Inferior parietal cortex (tissue), 1 donor: ENCODE measurements around the gene POU2F2.
"Not testable (repeated sequence)": the region's sequence is repeated elsewhere in the genome, so short reads cannot be mapped to it uniquely, and the experiment has no call there.

Source experiments
- DNase-seq: peaks from one replicate; pipeline ENCODE4 v3.0.0-alpha.2; 2016; ENCODE audit errors: extremely low spot score

POU2F2 gene

DNA sequence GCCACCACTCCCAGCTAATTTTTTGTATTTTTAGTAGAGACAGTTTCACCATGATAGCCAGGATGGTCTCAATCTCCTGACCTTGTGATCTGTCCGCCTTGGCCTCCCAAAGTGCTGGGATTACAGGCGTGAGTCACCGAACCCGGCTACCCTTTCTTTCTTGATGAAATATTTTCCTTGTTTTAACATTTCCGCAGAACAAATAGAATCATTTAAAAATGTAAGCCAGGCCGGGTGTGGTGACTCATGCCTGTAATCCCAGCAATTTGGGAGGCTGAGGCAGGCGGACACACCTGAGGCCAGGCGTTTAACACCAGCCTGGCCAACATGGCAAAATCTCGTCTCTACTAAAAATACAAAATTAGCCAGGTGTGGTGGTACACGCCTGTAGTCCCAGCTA lies 32.0 kb downstream of the POU2F2 start:
- not testable (repeated sequence) for DNase-seq

DNA sequence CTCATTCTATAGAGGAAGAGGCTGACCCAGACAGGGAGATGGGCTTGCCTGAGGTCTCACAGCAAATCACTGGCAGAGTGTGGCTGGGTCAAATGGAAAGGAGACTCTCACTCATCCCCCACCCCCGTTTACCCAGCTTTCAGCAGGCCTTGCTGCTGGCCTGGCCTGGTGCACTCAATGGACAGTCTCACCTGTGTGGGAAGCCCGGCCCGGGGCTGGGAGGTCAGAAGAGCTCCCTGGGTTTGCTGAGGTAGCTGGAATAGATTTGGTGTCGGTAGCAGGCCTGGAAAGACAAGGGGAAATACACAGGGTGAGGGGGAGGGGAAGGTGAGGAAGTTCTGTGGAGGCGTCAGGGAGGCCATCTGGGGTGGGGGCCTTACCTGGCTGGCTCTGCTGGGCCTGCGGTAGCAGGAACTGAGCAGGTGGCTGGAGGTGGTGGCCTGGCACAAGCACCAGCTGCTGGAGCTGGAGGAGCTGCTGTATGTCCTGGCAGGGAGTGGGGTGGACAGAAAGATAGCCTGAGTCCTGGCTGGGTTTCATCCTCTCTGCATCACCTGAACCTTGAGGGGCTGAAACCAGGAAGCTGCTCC lies 32.8 kb downstream of the POU2F2 start:
- DNase-seq, result no peak

DNA sequence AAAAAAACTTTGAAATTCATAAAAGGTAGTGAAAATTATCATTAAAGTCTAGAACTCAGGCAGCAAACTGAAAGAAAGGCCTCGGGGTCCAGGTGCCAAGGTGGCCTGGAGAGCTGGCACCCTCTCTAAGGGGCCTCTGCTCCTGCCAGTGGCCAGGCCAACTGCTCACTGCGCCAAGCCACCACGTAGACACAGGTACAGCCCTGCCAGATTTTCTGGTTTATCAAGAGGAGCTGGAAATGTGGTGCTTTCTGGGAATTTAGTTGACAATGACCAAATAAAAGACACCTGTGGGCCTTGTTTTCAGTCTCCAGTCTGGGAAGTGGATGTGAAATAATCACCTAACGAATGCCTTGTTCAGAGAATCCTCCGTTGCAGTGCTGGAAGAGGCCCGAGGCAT lies 33.5 kb downstream of the POU2F2 start:
- DNase-seq, result no peak

DNA sequence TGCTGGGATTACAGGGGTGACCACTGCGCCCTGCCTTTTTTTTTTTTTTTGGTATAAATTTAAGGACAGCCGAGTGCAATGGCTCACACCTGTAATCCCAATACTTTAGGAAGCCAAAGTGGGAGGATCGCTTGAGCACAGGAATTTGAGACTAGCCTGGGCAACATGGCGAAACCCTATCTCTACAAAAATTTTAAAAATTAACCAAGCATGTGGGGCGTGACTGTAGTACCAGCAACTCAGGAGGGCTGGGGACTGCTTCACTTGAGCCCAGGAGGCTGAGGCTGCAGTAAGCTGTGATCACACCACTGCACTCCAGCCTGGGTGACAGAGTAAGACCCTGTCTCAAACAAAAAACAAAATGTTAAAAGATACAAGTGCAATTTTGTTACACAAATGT lies 34.8 kb downstream of the POU2F2 start:
- no peak for DNase-seq

DNA sequence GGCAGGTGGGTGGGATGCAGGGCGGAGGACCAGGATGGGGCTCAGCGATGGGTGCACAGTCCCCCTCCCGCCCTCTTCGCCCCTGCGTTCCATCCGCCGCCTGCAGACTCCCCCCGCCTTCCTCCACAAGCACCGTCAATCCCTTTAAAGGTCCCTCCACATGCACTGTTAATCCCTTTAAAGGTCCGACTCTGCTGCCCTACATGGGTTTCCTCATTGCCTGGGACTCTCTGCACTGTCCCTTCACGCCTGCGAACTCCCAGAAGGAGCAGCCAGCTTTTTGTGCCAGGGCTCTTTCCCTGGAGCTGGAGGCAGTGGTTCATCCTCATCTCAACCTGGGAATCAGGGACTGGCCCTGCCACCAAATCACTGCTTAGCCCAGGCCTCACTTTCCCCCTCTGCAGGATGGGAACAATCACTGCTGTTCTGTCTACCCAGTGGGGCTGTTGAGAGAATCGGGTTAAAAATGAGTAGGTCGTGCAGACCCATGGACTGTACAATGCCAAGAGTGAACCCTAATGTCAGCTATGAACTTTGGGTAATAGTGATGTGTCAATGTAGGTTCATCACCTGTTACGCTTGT lies 35.9 kb downstream of the POU2F2 start:
- DNase-seq, result no peak

DNA sequence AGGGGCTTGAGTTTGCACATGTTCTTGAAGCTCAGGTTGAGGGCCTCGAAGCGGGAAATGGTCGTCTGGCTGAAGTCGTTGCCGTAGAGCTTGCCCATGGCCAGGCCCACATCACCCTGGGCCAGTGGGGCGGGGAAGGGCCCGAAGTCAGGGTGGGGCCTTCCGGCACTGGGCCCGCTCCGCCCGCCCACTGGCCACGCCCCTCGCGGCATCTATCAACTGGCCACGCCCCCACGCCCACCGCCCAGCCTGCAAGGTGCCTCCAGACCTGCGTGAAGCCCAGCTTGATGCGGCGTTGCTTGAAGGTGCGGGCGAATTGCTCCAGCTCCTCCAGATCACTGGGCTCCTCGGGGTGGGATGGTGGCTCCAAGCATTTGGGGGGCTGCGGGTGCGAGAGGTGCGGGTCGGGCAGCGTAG lies 36.4 kb downstream of the POU2F2 start:
- no peak for DNase-seq

DNA sequence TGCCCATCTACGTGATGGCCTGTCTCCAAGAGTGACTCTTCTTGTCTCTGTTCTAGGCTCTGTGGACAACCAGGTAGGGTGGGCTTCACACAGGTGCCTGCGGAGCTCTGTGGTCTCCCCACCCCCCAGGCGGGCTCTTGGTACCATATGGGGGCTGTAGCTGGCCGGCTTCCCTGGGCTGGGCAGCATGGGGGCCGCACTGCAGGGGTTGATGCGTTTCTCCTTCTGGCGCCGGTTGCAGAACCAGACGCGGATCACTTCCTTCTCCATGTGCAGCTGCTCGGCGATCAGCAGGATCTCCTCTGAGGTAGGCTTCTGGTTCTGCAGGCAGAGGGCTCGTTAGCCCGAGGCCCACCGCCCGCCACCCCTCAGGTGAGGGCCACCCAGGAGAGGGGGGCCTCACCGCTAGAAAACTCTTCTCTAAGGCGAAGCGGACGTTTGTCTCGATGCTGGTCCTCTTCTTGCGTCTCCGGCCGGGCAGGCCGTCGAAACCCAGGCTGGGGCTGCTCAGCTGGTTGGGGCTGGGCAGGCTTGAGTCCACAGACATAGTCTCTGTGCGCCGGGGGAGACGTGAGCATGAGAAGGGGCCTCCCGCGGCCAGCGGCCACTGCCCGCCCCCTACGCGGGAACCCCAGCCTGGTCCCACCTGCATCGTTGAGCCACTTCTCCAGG lies 37.0 kb downstream of the POU2F2 start:
- DNase-seq, result no peak

DNA sequence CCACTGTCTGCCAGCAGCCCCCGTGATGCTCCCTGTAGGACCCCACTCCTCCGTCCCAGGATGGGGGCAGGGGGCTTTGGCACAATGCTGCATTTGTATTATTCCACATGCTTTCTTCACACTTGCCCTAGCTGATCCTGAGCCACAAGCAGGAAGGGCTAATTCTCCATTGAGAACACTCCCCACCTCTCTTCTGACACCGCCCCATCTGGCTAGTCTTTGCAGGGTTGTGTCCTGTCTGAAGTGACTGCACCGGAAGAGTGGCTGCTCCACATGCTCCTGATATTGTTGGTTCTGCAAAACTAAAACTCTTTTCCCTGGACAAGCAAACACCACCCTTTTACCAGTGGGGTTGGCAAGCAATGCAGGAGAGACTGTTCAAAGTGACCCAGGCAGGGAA lies 38.3 kb downstream of the POU2F2 start:
- DNase-seq, result no peak

DNA sequence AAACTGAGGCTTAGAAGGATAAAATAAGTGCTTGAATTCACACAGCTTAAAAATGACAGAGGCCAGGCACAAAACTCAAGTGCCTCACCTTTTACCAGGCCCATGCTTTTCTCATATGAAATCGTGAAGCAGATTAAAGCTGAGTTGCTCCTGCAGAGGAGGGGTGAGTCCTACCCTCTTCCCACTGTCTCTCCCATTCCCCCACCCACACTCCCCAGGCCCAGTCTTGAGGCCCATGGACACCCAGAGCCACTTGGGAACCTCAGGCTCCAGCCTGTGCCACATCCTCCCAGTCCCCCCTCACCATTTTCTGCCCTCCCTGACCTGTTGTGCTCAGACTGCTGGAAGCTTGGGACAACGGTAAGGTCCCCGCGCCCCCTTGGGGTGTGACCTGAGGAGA lies 38.7 kb downstream of the POU2F2 start:
- no peak for DNase-seq

DNA sequence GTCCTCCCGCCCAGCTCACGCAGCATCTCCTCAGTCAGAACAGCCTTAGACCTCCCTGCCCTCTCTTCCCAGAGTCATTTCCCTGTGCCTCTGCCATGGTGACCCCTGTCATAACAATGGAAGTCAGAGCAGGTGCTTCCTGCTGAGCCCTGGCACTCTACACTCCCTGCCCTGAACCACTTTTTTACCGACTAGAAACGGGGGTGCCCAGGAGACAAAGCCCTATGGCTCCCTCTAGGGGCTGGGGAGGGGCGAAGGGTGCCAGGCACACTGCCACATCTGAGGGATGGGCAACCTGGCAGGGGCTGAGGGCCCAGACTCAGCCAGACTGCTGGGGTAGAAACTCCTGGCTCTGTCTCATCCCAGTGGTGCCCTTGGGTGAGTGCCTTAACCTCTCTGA lies 39.9 kb downstream of the POU2F2 start:
- no peak for DNase-seq

DNA sequence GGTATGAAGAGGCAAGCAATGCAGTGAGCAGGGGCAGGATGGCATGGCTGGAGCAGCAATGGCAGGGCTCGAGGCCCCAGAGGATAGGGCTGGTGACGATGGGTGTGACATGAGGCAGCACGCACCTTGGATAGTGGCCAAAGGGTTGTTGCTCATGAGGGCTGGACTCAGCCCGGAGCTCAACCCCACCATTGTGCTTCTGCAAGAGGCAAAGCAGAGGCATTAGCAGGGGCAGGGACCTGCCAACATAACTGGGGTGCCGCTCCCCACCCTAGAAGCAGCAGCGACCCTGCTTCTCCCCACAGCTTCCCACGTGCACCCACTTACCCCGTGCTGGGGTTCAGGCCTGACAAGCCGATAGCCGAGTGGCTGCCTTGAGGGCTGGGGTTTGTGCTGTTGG lies 40.5 kb downstream of the POU2F2 start:
- no peak for DNase-seq

DNA sequence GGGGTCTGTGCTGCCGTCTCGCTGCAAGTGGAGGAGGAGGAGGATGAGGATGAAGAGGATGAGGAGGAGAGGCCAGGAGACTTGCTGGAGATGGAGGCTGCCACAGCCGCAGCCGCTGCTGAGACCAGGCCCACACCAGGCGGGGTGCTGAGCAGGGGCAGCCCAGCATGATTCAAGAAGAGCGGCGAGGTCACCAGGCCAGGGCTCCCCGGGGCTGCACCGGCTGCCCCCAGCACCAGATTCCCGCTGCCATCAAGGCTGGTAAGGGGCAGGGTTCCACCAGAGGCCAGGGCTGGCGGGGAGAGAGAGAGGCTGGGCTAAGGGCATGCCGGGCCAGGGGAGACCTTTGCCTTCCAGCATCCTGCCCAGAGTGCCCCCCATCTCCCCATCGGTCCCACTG lies 40.9 kb downstream of the POU2F2 start:
- DNase-seq, result no peak

DNA sequence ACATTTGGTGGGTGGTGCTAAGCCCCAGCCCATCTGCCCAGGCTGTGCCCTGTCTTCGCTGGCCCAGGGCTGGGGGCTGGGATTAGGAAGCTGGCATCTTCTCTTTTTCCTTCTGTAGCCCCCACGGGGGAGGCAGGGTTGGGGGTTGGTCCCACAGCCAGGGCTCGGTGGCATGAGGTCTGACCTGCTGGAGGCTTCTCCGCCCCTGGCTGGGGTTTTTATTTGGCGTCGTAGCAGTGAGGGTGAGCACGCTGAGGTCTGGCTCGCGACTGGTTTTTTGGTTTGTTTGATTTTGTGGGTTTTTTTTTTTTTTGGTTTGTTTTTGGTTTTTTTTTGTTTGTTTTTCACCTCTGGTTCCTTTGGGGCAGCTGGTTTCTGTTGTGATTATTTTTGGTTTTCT lies 41.6 kb downstream of the POU2F2 start:
- DNase-seq, result no peak

DNA sequence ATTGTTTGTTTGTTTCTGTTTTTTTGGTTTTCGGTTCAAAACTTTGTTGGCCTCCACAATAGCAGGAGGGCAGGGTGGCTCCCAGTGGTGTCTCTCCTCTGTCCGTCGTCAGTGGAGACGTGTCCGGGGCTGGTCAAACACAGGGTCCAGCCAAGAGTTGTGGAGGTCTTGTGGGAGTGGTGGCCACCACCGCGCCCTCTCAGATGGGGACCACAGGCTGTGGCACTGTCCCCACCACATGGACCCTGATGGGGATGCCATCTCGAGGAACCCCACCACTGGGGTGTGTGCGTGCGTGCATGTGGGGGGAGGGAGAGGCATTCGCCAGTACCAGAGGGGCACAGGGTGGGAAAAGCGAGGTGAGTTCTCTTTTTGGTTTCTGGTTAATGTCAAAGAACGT lies 42.5 kb downstream of the POU2F2 start:
- no peak for DNase-seq

DNA sequence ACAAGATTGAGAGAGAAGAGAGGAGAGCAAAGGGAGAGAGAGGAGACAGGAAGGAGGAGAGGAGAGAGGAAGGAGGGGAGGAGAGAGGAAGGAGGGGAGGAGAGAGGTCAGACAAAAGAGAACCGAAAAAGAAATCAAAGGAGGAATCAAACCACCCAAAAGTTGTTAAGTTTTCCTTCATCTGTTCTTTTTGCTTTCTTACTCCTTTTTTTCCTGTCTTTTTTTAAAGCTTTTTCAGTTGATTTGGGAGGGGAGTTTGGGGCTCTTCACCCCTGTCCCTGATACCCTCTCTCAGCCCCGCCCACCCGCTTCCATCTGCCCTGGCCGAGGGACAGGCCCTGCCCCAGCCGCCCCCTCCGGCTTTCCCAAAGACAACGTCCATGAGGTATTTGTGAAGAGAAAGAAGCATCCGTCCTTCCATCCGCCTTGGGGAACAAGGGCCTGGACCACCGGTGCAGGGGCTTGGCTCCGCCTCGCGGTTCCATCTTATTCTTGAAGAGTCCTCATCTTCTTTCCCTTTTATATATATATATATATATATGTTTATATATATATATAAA lies 43.0 kb downstream of the POU2F2 start:
- no peak for DNase-seq

DNA sequence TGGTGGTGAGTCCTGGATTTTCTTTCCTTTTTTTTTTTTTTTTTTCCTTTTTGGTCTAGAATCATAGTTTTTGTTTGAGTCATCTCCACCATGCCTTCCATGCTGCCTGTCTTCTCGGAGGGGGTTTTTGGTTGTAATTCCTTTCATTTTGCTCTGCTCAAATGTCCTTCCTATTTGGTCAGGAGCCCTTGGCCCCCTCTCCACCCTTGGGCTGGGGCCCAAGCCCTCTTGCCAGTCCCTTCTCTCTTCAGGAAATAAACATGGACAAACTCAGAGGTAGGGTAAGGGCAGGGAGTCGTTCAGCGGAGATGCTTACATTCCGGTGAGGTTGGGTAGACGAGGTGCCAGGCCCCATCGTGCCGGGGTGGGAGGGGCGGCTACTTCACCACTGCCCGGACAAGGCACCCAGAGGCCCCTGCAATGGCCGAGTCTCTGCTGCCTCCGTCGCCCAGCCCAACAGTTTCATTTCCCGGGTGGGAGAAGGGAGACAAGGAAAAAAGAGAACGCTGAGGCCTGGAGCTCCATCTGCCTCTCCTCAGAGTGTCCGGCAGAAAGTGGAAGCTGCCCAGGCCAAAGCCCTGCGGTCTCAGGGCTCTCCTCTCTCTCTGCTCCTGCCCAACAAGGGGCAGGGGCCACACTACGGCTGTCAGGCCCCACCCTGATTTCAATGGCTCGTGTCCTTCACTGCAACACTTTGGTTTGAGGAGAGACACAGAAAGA lies 43.6 kb downstream of the POU2F2 start:
- DNase-seq, result no peak

DNA sequence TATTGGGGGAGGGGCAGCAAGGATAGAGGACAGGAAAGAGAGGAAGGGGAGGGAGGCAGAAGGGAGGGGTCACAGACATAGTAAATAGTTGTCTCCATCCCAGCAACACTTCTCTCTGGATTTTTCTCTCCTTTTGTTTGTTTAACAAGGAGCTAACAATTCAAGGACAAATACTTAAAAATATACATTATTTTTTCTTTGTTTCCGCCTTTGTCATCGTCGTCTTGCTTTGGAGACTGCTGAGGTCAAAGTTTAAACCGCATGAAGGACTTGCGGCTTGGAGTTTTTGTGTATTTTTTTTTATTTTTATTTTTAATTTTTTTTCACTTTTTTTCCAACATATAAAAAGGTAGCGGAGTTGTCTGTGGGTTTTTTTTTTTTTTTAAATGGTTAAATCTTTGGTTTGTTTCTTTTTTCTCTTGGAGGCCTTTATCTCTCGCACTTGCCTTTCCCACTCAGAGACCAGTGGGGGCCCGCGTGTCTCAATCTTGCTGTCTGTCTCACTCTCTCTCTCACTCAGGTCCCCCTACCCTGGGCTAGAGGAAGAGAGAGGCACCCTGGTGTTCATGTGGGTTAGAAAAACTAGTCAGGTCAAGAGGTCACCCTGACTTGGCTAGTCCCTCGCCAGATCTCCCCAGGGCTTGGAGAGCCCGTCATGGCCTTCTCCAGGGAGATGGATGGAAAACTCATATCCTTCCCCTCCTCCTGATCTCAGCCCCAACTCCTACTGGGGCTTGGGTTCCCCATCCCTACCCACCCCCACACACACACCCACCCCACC lies 45.3 kb downstream of the POU2F2 start:
- DNase-seq, result no peak

DNA sequence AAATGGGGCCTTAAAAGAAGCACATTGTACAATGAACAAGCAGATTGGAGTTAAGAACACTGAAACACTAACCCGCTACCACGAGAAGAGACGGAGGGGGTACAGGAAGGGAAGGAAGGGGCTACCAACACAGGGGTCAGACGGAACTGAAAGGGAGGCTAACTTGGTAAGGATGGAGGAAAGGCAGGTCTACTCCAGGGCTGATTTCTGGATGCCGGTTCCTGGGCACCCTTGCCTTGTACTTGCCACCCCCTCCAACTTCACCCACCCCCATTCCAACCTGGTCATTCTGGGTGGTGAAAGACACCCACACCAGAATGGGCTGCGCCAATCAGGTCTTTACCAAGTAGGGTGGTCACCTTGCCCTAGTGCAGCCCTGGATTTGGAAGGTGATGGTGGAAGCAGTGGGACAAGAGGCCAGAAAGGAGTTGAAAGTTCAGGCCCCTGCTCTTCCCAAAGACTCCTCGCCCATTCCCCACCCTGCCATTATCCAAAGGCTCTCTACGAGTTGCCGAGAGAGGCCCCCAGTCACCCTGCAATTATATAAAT lies 46.0 kb downstream of the POU2F2 start:
- DNase-seq, result no peak

DNA sequence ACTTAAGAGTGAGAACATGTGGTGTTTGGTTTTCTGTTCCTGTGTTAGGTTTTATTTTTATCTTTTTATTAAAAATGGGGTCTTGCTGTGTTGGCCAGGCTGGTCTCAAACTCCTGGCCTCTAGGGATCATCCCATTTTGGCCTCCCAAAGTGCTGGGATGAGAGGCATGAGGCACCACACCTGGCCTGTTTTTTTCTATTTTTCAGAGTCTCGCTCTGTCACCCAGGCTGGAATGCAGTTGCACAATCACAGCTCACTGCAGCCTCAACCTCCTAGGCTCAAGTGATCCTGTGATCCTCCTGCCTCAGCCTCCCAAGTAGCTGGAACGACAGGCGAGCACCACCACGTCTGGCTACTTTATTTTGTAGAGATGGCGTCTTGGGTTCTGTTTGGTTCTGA lies 48.7 kb downstream of the POU2F2 start:
- no peak for DNase-seq

DNA sequence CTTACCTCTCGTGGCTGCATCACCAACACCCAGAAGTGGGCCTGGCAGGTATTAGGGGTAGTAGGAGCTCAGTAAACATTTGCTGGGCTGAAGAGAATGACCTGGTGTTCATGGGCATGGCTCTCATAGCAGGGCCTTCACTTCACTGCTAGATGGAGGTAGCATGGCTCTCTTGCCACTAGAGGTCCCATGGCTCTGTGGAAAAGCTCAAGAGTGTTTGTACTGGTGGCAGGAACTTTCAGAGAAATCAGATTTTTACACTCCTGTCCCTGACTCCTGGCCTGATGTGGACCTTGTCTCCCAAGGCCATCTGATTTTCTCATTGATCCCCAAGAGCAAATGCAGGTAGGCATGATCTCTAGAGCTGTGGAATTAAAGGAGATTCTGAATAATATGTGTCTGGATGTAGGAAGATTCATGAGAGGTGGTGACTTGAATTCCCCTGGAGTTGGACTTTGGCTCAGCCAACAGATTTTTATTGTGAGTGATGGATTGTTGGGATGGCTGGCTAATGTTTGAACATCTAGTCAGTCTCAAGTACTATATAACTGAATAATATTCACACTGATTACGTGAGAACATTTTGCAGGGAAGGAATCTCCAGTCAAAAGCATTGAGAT lies 50.6 kb downstream of the POU2F2 start:
- DNase-seq, result no peak

DNA sequence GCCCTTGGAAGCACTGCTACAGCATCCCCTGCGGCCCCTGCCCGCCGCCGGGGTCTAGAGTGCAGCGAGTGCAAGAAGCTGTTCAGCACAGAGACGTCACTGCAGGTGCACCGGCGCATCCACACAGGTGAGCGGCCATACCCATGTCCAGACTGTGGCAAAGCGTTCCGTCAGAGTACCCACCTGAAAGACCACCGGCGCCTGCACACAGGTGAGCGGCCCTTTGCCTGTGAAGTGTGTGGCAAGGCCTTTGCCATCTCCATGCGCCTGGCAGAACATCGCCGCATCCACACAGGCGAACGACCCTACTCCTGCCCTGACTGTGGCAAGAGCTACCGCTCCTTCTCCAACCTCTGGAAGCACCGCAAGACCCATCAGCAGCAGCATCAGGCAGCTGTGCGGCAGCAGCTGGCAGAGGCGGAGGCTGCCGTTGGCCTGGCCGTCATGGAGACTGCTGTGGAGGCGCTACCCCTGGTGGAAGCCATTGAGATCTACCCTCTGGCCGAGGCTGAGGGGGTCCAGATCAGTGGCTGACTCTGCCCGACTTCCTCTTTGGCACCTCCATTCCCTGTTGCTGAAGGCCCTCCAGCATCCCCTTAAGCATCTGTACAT lies 51.4 kb downstream of the POU2F2 start:
- no peak for DNase-seq
